ENCODE results near the gene TRIM36. TPM values are rescaled to one million over a fixed set of nuclear protein-coding genes. Genes with fewer than 3 reads are reported as not detected.

The TRIM36 gene
- total RNA-seq, result 0.19 TPM
- long read RNA-seq, result 0 reads

GRCh38 chr5:115169487-115170133 is at the start of gene TRIM36:
TRIM36 (minus strand) TSS chr5:115169908; CDS start chr5:115169634, 274 bp downstream.
- DNase-seq (peak; percentile 95), ATAC-seq (ENCODE audit: poor library complexity) (peak; percentile 99)
- intact Hi-C loops (cut with DNase I), result no loop called here

GRCh38 chr5:115214541-115214940 is 44.8 kb upstream of the TRIM36 start:
- intact Hi-C loops (cut with DNase I), result no loop called here
- ATAC-seq (ENCODE audit: poor library complexity) (no peak), DNase-seq (no peak)

- ATAC-seq (ENCODE audit: poor library complexity), result peak; percentile 77
- DNase-seq, result no peak
- intact Hi-C loops (cut with DNase I), result no loop called here
These were observed 39.6 kb upstream of the TRIM36 start for GRCh38 chr5:115209279-115209678.

DNA sequence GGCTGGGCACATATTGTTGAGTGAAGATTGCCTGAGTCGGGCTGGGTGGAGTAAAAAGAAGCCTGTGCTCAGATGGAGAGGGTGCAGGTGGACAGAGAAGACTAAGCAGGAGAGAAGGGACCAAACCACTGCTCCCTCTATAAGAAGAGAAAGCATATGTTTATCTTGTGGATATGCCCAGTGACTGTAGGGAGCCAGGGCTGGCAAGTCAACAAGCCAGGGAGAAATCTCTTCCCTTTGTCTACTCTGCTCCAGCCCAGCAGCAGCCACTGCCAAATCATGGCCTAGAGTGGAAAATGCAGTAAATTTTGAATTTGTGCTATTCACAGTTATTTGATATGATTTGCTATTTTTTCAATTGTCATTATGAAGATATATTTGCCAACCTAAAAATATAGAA is 33.2 kb upstream of the TRIM36 start:
- no peak for ATAC-seq (ENCODE audit: poor library complexity)
- intact Hi-C loops (cut with DNase I), result no loop called here
- DNase-seq, result no peak

DNA sequence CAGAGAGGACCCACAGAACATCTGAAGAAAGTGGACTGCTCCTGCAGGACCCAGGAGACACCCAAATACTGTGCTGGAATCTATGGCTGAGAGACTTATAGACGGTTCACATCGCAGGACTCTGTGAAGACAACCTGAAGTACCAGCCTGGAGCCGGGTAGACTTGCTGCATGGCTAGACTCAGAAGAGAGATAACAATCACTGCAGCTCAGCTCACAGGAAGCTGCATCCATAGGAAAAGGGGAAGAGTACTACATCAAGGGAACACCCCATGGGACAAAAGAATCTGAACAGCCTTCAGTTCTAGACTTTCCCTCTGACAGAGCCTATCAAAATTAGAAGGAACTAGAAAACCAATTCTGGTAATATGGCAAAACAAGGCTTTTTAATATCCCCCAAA is 26.5 kb upstream of the TRIM36 start:
- DNase-seq, result no peak
- intact Hi-C loops (cut with DNase I), result no loop called here
- ATAC-seq (ENCODE audit: poor library complexity), result no peak

GRCh38 chr5:115194676-115195075 is 25.0 kb upstream of the TRIM36 start:
- DNase-seq (no peak), ATAC-seq (ENCODE audit: poor library complexity) (no peak)
- intact Hi-C loops (cut with DNase I), result no loop called here

DNA sequence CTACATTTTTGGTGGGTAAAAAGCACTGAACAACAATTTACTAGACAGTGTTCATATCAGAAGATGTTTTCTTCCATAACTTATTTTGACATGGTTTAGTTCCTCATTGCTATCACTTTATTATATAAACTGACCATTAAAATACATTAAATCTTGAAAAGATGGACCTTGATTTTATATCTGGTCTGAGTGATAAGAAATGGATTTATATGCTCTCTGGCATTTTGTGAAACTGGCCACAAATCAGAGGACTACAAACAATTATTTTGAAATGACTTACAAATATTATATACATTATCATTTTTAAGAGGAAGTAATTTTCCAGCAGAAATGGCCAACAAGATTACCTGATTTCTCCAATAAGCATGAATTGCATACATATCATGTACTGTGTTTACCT is 23.6 kb upstream of the TRIM36 start:
- DNase-seq (no peak), ATAC-seq (ENCODE audit: poor library complexity) (no peak)
- intact Hi-C loops (cut with DNase I), result no loop called here

GRCh38 chr5:115192098-115192497 is 22.4 kb upstream of the TRIM36 start:
- intact Hi-C loops (cut with DNase I), result no loop called here
- ATAC-seq (ENCODE audit: poor library complexity) (no peak), DNase-seq (no peak)

- intact Hi-C loops (cut with DNase I), result no loop called here
- DNase-seq (no peak), ATAC-seq (ENCODE audit: poor library complexity) (no peak)
These were observed 21.8 kb upstream of the TRIM36 start for GRCh38 chr5:115191474-115192031.

GRCh38 chr5:115190388-115190787 is 20.7 kb upstream of the TRIM36 start:
- ATAC-seq (ENCODE audit: poor library complexity) (no peak), DNase-seq (no peak)
- intact Hi-C loops (cut with DNase I), result no loop called here

GRCh38 chr5:115189866-115190265 is 20.2 kb upstream of the TRIM36 start:
- DNase-seq (no peak), ATAC-seq (ENCODE audit: poor library complexity) (no peak)
- intact Hi-C loops (cut with DNase I), result no loop called here

GRCh38 chr5:115186794-115187193 is 17.1 kb upstream of the TRIM36 start:
- intact Hi-C loops (cut with DNase I), result no loop called here
- no peak for ATAC-seq (ENCODE audit: poor library complexity)
- no peak for DNase-seq

- DNase-seq (no peak), ATAC-seq (ENCODE audit: poor library complexity) (no peak)
- intact Hi-C loops (cut with DNase I), result no loop called here
These were observed 15.1 kb upstream of the TRIM36 start for GRCh38 chr5:115184770-115185169.

- intact Hi-C loops (cut with DNase I), result no loop called here
- ATAC-seq (ENCODE audit: poor library complexity) (no peak), DNase-seq (no peak)
These were observed 12.0 kb upstream of the TRIM36 start for GRCh38 chr5:115181757-115182156.

DNA sequence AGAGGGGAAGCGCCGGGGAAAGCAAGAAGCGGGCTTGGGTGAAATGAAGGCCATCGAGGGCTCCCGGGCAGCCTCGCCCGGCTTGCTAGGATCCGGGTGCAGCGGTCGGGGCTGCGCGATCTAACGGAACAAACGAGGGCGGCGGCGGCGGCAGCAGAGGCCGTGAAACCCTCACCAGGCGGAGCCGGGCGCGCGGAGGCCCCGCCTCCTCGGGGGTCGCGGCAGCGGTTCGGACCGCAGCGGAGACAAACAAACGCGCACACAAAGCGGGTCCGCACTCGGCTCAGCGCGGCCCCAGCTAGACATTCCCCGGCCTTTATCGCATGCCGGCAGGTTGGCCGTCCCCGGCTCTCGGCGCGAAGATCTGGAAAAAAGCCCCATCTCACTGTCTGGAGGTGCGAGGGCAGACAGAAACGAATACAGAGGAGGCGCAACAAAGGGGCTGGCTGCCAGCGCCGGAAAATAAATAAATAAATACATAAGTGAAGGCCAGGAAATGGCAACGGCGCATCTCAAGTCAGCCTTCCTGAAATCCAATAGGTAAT is 10.5 kb upstream of the TRIM36 start:
- DNase-seq, result peak; percentile 49
- peak; percentile 74 for ATAC-seq (ENCODE audit: poor library complexity)
- intact Hi-C loops (cut with DNase I), result no loop called here

DNA sequence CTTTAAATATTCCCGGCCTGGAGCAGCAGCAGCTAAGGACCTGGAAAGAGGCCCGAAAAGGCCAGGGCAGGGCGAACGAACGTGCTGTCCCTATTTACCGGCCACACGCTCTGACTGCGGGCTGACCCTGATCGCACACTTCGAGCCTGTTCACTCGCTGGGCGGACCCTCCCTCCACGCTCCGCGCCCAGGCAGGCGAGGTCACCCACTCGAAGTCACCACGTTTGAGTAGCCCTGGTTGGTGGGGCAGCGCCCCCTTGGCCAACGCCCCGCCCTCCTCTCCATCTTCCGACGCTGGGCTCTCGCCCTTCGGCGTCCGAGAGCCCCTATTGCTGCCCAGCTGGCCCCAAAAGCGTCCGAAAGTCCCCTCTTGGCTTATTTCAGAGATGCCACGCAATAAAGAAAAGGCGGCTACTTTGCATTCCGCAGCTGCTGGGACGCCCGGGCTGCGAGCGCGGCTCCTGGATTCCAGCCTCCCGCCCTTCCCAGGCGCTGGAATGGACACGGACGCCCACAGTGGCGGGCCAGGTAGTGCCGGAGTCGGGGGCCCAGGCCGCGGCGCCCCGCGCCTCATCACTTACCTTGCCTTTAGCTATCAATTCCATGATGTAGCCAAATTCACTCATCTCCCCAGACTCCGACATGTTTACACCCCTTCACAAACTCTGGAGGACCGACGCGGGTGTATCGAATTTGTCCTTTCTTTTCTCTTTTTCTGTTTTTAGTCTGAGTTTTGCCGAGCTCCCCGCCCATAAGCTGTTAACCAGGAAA is 9.9 kb upstream of the TRIM36 start:
- DNase-seq (peak; percentile 45), ATAC-seq (ENCODE audit: poor library complexity) (peak; percentile 73)
- intact Hi-C loops (cut with DNase I), result no loop called here

DNA sequence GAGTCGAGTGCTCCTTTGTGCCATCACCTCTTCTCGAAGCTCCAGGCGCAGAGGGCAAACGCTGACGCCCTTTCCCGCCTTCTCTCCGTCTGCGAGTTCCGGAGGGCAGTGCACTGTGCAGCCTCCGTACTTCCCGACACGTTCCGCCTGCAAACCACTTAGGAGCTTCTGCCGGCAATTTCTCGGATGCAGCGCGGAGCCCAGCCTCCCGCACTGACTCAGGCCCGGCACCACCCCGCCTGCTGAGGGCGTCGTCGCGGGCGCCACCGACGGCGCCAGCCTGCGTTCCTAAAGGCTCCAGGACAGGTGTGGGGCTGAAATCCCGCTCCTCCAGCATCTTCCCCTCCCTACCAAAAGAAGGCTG is 9.3 kb upstream of the TRIM36 start:
- peak; percentile 38 for ATAC-seq (ENCODE audit: poor library complexity)
- peak; percentile 44 for DNase-seq
- intact Hi-C loops (cut with DNase I), result no loop called here

DNA sequence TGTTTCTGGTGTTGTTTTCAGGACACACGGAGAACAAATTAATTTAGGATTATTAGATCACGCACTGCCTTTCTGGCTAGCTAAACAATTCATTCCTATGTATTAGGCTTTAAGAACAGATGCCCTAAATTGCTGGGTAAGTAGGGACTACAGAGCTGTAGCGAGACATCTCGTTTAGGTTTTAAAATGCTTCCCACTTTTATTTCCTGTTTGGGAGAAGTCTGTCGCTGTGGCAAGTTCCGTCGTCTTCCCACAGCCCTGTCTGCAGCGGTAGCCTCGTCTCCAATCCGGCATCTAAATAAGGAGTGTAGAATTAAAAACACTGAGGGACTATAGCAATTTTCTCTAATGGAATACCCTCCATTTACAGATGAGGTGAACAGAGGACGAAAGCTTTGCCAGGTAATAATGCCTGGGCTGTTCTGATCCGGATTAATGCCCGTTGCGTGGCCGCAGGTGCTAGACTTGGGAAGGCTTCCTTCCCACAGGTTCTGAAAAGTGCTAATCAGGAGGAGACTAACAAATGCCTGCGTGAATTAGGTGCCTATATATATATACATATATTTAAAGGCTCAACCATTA is 1.3 kb upstream of the TRIM36 start:
- intact Hi-C loops (cut with DNase I), result no loop called here

GRCh38 chr5:115170134-115170928 is 623 bp upstream of the TRIM36 start:
- intact Hi-C loops (cut with DNase I), result no loop called here
- peak; percentile 45 for DNase-seq
- peak; percentile 81 for ATAC-seq (ENCODE audit: poor library complexity)

More for the DNA sequence above, 1.3 kb upstream of the TRIM36 start:
- DNase-seq (no peak), ATAC-seq (ENCODE audit: poor library complexity) (no peak)
